ENCODE results near the gene CITED1. TPM values are rescaled to one million over a fixed set of nuclear protein-coding genes. Genes with fewer than 3 reads are reported as not detected.

Gene CITED1
- total and polyA plus RNA-seq, 12 donors: 0.50 to 13.5 (median 2.5) TPM; not detected in 5

DNA sequence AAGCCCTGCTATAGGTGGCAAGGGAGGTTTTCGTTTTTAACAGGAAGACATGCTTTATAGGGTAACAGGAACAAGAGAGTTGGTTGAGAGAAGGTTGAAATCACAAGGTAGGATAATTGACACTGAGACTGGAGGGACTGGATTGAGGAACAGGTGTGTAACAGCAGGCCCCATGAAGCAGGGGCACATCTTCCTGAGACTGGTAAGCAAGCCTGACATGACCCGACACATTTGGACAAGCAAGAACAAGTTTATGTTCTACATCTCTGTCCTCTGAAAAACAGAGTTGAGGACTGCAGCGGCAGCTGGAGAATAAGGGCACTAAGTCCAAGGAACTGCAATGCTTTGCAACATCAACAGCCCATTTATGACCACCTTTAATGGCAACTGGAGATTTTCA is 33.9 kb downstream of the CITED1 start:
- peaks cover 0 to 85% of the 10 kb centered on the region in 2 donors for H3K36me3 ChIP-seq (replicated peaks in 1 of 2)
- intact Hi-C loops (cut with DNase I): no loop called here

DNA sequence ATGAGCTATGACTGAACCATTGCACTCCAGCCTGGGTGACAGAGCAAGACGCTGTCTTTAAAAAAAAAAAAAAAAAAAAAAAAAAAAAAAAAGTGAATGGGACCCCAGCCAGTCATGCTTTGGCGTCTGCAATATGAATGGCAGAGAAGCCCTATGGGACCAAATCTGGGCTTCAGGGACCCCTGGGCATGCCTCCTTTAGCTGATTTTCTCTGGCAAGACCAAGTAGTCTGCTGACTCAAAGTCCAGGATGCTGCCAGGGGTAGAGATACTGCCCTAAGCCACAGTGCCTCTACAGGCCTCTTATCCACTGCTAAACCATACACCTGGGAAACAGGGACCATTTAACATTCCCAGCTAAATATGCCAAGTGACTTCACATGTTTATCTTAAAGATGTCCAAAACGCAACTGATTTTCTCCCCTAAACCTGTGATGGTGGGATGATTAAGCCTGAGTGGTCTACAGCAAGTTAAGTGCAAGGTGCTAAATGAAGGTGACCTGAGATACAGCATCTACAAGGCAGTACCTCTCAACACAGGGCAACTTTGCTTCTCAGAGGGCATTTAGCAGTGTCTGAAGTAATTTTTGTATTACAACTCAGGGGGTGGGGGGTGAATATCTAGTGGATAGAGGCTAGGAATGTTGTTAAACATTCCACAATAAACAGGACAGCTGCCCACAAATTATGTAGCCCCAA is 34.5 kb downstream of the CITED1 start:
- 60 to 79% (median 72%) methylated on average over 3 of the region's 3 CpGs for WGBS, 4 donors
- Histone ChIP-seq H3K4me3 (no peak overlapping the region), H3K27me3 (no peaks in the 10 kb centered on the region), H3K9me3 (replicated peaks in 1 of 3) (no peaks in the 10 kb centered on the region), H3K27ac (no peak overlapping the region), H3K4me1 (replicated peaks in 1 of 2) (peaks cover 9 to 31% of the 10 kb centered on the region in 2 donors), H3K36me3 (replicated peaks in 1 of 2) (peaks cover 0 to 85% of the 10 kb centered on the region in 2 donors)
- no peak for TF ChIP-seq POLR2A (IDR thresholded peaks at IDR 0.05)
- TF ChIP-seq, protein P1, sequence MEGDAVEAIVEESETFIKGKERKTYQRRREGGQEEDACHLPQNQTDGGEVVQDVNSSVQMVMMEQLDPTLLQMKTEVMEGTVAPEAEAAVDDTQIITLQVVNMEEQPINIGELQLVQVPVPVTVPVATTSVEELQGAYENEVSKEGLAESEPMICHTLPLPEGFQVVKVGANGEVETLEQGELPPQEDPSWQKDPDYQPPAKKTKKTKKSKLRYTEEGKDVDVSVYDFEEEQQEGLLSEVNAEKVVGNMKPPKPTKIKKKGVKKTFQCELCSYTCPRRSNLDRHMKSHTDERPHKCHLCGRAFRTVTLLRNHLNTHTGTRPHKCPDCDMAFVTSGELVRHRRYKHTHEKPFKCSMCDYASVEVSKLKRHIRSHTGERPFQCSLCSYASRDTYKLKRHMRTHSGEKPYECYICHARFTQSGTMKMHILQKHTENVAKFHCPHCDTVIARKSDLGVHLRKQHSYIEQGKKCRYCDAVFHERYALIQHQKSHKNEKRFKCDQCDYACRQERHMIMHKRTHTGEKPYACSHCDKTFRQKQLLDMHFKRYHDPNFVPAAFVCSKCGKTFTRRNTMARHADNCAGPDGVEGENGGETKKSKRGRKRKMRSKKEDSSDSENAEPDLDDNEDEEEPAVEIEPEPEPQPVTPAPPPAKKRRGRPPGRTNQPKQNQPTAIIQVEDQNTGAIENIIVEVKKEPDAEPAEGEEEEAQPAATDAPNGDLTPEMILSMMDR (IDR thresholded peaks at IDR 0.05): no peak
- no peak for DNase-seq
- intact Hi-C loops (cut with DNase I): no loop called here

More for the DNA sequence above, 33.9 kb downstream of the CITED1 start:
- no peaks in the 10 kb centered on the region for H3K9me3 ChIP-seq (replicated peaks in 1 of 3)
- DNase-seq: no peak
- WGBS, 4 donors: 83 to 94% (median 85%) methylated on average over 3 of the region's 3 CpGs
- H3K4me1 ChIP-seq (replicated peaks in 1 of 2): peaks cover 10 to 31% of the 10 kb centered on the region in 2 donors
- no peak overlapping the region for H3K27ac ChIP-seq
- no peaks in the 10 kb centered on the region for H3K27me3 ChIP-seq
- H3K4me3 ChIP-seq: no peak overlapping the region
- TF ChIP-seq, protein P1 (IDR thresholded peaks at IDR 0.05): no peak
- TF ChIP-seq POLR2A (IDR thresholded peaks at IDR 0.05): no peak

DNA sequence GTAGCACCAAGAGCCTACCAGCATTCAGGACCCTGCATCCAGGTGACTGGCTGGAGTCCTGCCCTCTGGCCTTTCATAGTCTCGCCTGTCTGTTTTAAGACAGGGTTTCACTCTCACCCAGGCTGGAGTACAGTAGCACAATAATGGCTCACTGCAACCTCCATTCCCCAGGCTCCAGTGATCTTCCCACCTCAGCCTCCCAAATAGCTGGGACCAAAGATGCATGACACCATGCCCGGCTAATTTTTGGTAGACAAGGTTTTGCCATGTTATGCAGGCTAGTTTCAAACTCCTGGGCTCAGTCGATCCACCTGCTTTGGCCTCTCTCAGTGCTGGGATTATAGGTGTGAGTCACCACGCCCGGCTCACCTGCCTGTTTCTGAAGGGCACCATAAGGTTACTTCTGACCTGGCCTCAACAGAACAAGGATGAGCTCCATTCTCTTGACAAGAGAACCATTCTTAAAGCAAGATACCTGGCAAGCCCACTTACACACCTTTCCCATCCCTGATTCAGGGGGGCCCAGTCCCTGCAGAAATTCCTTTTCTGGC is 35.3 kb downstream of the CITED1 start:
- intact Hi-C loops (cut with DNase I): no loop called here
- Histone ChIP-seq H3K4me1 (replicated peaks in 1 of 2) (peaks cover under 1 to 23% of the 10 kb centered on the region in 2 donors), H3K4me3 (no peak overlapping the region), H3K27ac (peak overlapping the region in 3 of 5 donors; percentile 37 to 66 (median 62)), H3K9me3 (replicated peaks in 1 of 3) (no peaks in the 10 kb centered on the region), H3K27me3 (no peaks in the 10 kb centered on the region), H3K36me3 (replicated peaks in 1 of 2) (peaks cover 0 to 80% of the 10 kb centered on the region in 2 donors)
- WGBS, 4 donors: 77 to 100% (median 86%) methylated on average over 3 to 5 of the region's 5 CpGs
- DNase-seq: no peak
- TF ChIP-seq POLR2A (IDR thresholded peaks at IDR 0.05): no peak
- TF ChIP-seq, protein P1 (IDR thresholded peaks at IDR 0.05): no peak

DNA sequence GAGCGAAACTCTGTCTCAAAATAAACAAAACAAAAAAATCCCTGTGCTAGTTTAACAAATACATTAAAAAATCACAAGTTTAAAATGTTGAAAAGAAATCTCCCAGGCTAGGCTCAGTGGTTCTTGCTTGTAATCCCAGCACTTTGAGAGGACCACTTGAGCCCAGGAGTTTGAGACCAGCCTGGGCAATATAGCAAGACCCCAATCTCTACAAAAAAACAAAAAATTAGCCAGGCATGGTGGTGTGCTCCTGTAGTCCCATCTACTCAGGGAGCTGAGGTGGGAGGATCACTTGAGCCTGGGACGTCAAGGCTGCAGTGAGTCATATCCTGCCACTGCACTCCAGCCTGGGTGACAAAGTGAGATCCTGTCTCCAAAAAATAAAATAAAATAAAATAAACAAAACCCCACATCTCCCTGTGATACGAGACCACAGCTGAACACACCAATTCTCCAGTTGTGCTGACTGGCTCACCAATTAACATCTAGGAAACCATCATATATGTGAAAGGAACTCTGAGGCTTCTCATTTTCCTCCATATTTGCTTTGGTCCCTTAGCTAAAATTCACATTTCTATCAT is 36.0 kb downstream of the CITED1 start:
- no peak overlapping the region for H3K4me3 ChIP-seq
- intact Hi-C loops (cut with DNase I): no loop called here
- WGBS, 4 donors: 33 to 51% (median 41%) methylated on average over 3 of the region's 3 CpGs
- peaks cover 0 to 17% of the 10 kb centered on the region in 2 donors for H3K4me1 ChIP-seq (replicated peaks in 1 of 2)
- peak in 6 of 7 donors; percentile 44 to 72 (median 60) for DNase-seq
- no peaks in the 10 kb centered on the region for H3K9me3 ChIP-seq (replicated peaks in 1 of 3)
- peaks cover 0 to 74% of the 10 kb centered on the region in 2 donors for H3K36me3 ChIP-seq (replicated peaks in 1 of 2)
- peak overlapping the region in 3 of 5 donors; percentile 37 to 66 (median 62) for H3K27ac ChIP-seq
- TF ChIP-seq POLR2A (IDR thresholded peaks at IDR 0.05): no peak
- no peaks in the 10 kb centered on the region for H3K27me3 ChIP-seq
